Measurements from ENCODE around the gene SMARCA2.

GRCh38 chr9:1982074-1982473 lies 33.1 kb upstream of the SMARCA2 start:
- TF ChIP-seq REST (IDR thresholded peaks at IDR 0.05; ENCODE audit: low read depth): no peak
- TF ChIP-seq RAD21 (IDR thresholded peaks at IDR 0.05; ENCODE audit: low read depth): no peak
- TF ChIP-seq ZBTB7A (IDR thresholded peaks at IDR 0.05; ENCODE audit: low read depth): no peak
- TF ChIP-seq EP300 (IDR thresholded peaks at IDR 0.05; ENCODE audit: borderline replicate concordance): no peak
- no peak for TF ChIP-seq EGR1 (IDR thresholded peaks at IDR 0.05)
- no peak for TF ChIP-seq TAF1 (IDR thresholded peaks at IDR 0.05; ENCODE audit: low read depth)
- no peak for TF ChIP-seq CREB1 (IDR thresholded peaks at IDR 0.05; ENCODE audit: low read depth)
- TF ChIP-seq MAX (IDR thresholded peaks at IDR 0.05): no peak
- TF ChIP-seq TEAD4 (IDR thresholded peaks at IDR 0.05): no peak
- TF ChIP-seq USF1 (IDR thresholded peaks at IDR 0.05): no peak
- TF ChIP-seq NFIC (IDR thresholded peaks at IDR 0.05): no peak

Data from Ishikawa (cell line).